SK-N-SH (cell line): ENCODE data around the gene CELSR2. TPM values are rescaled to one million over a fixed set of nuclear protein-coding genes. Genes with fewer than 3 reads are reported as not detected.

Experiments
- CTCF ChIA-PET: fragments of 300-600, 350-600 bp; formaldehyde crosslinking; extraction: SDS; loops from one replicate; lab custom pipeline; 2021; lab: Yijun Ruan, JAX
- POLR2A ChIA-PET: fragments of 350-600 bp; sonication (Branson Sonifier 250); formaldehyde crosslinking; extraction: SDS; loops from one replicate; lab custom pipeline; 2020; ENCODE audit warnings: antibody characterized with exemption, inconsistent platforms; lab: Yijun Ruan, JAX
- DNase-seq: peaks from one replicate; pipeline ENCODE4 v3.0.0; 2012
- H2AFZ ChIP-seq: fragments of 200-600 bp; sonication (generic); 2 replicates; pipeline ENCODE4 v1.8.1; 2016; ENCODE audit warnings: antibody characterized with exemption, mild to moderate bottlenecking, low read depth
- H3F3A ChIP-seq: fragments of 200-600 bp; sonication (generic); replicated peaks from 2 replicates; pipeline ENCODE3; 2016; ENCODE audit warnings: antibody characterized with exemption, mild to moderate bottlenecking; ENCODE audit not compliant: insufficient read depth
- H3K27ac ChIP-seq, 2 experiments: fragments of 200-500 bp in 1 of 2; fragments of 200-600 bp in 1 of 2; sonication (Bioruptor generic) in 1 of 2; sonication (generic), shearing (Covaris generic) in 1 of 2; 2 replicates each; pipeline versions ENCODE4 v1.5.1 to v1.6.1; 2014 to 2016; ENCODE audit warnings: low read depth in 2 of 2, inconsistent platforms in 1 of 2, low read length in 1 of 2, mild to moderate bottlenecking in 1 of 2, mixed read lengths in 1 of 2
- H3K27me3 ChIP-seq: fragments of 200-600 bp; sonication (generic), shearing (Covaris generic); 2 replicates; pipeline ENCODE4 v1.6.1; 2016; ENCODE audit warnings: mixed run types; ENCODE audit not compliant: insufficient read depth
- H3K36me3 ChIP-seq, 2 experiments: fragments of 200-500 bp in 1 of 2; fragments of 200-600 bp in 1 of 2; sonication (Bioruptor generic) in 1 of 2; sonication (generic) in 1 of 2; replicated peaks in 1 of 2; 2 replicates each; pipeline versions ENCODE3 to v1.5.1; 2014 to 2016; ENCODE audit warnings: low read length in 1 of 2, mild to moderate bottlenecking in 1 of 2; ENCODE audit not compliant: insufficient read depth in 2 of 2, control insufficient read depth in 1 of 2
- H3K4me1 ChIP-seq, 2 experiments: fragments of 200-500 bp in 1 of 2; fragments of 200-600 bp in 1 of 2; sonication (Bioruptor generic) in 1 of 2; sonication (generic), shearing (Covaris generic) in 1 of 2; 2 replicates each; pipeline versions ENCODE4 v1.5.1 to v1.6.1; 2014 to 2016; ENCODE audit warnings: low read depth in 1 of 2, low read length in 1 of 2, mixed run types in 1 of 2; ENCODE audit not compliant: insufficient read depth in 2 of 2, control insufficient read depth in 1 of 2
- H3K4me2 ChIP-seq: fragments of 200-600 bp; sonication (generic), shearing (Covaris generic); 2 replicates; pipeline ENCODE4 v1.6.1; 2017; ENCODE audit warnings: mixed run types
- H3K4me3 ChIP-seq, 2 experiments: fragments of 200-500 bp in 1 of 2; fragments of 200-600 bp in 1 of 2; sonication (Bioruptor generic) in 1 of 2; sonication (generic), shearing (Covaris generic) in 1 of 2; 2 replicates each; pipeline versions ENCODE4 v1.5.1 to v1.8.1; 2014 to 2016; ENCODE audit warnings: low read depth in 2 of 2, inconsistent platforms in 1 of 2, low read length in 1 of 2, mild to moderate bottlenecking in 1 of 2, mixed read lengths in 1 of 2, moderate library complexity in 1 of 2
- H3K79me2 ChIP-seq: fragments of 200-600 bp; sonication (generic); 2 replicates; pipeline ENCODE4 v1.8.1; 2017; ENCODE audit warnings: mild to moderate bottlenecking; ENCODE audit not compliant: insufficient read depth
- H3K9ac ChIP-seq: fragments of 200-600 bp; sonication (generic); 2 replicates; pipeline ENCODE4 v1.6.1; 2017; ENCODE audit warnings: mixed run types
- H3K9me2 ChIP-seq: fragments of 200-600 bp; sonication (generic); 2 replicates; pipeline ENCODE4 v1.6.1; 2017; ENCODE audit warnings: mixed run types
- H3K9me3 ChIP-seq: fragments of 200-600 bp; sonication (generic); 2 replicates; pipeline ENCODE4 v1.6.1; 2017; ENCODE audit warnings: mixed run types, mild to moderate bottlenecking, moderate library complexity
- H4K20me1 ChIP-seq: fragments of 200-600 bp; sonication (generic); 2 replicates; pipeline ENCODE4 v1.6.1; 2017; ENCODE audit warnings: mild to moderate bottlenecking, mixed run types; ENCODE audit not compliant: insufficient read depth
- EZH2phosphoT487 ChIP-seq: fragments of 200-600 bp; sonication (generic); IDR thresholded peaks from 2 replicates; pipeline ENCODE4 v1.6.1; 2017; ENCODE audit warnings: low read depth, mixed run types, mild to moderate bottlenecking, antibody characterized with exemption, moderate library complexity, borderline replicate concordance
- MEF2A ChIP-seq: IDR thresholded peaks from 2 replicates; pipeline ENCODE4 v1.4.0; 2012; ENCODE audit warnings: low read depth, borderline replicate concordance
- MXI1 ChIP-seq: IDR thresholded peaks from 2 replicates; pipeline ENCODE4 v1.6.1; 2012; ENCODE audit warnings: mild to moderate bottlenecking, low read depth, low read length, improper control_type of control experiment
- RAD21 ChIP-seq: IDR thresholded peaks from 2 replicates; pipeline ENCODE4 v1.6.1; 2012; ENCODE audit warnings: mild to moderate bottlenecking, low read length
- REST ChIP-seq: IDR thresholded peaks from 2 replicates; pipeline ENCODE4 v1.6.1; 2012; ENCODE audit warnings: mild to moderate bottlenecking, low read depth, low read length, moderate library complexity
- SMC3 ChIP-seq: IDR thresholded peaks from 2 replicates; pipeline ENCODE4 v1.6.1; 2012; ENCODE audit warnings: low read depth, low read length, improper control_type of control experiment
- TAF1 ChIP-seq: IDR thresholded peaks from 2 replicates; pipeline ENCODE4 v1.6.1; 2012; ENCODE audit warnings: low read depth, mild to moderate bottlenecking, low read length, moderate library complexity, borderline replicate concordance
- TCF12 ChIP-seq: IDR thresholded peaks from 2 replicates; pipeline ENCODE4 v1.4.0; 2012
- USF2 ChIP-seq: fragments of 150-350 bp; IDR thresholded peaks from 2 replicates; pipeline ENCODE4 v1.6.1; 2017; ENCODE audit warnings: antibody characterized with exemption, low read length, low read depth, borderline replicate concordance
- ZBTB33 ChIP-seq: IDR thresholded peaks from 2 replicates; pipeline ENCODE4 v1.4.0; 2012; ENCODE audit warnings: low read depth, borderline replicate concordance
- WGBS: methylation state at CpG from one replicate; pipeline ENCODE4 v1.1.6; 2017; ENCODE audit warnings: low lambda C conversion rate; 5-methylcytosine and 5-hydroxymethylcytosine counted together
- polyA plus RNA-seq, 3 experiments: library from polyadenylated mRNA; depleted of rRNA; stranded (reverse); fragments of >200 nt; gene quantifications; 2 replicates each; pipeline ENCODE4 v1.2.3, GENCODE V29; 2012

CELSR2 gene
- polyA plus RNA-seq, 1 of the 3 experiments (the other 2 are of a cell fraction): 3.5 TPM

- no peak for TF ChIP-seq MEF2A
- no peak for TF ChIP-seq EZH2phosphoT487
Observed at GRCh38 chr1:109277434-109278204, 28.3 kb downstream of the CELSR2 start (continued).

- 93% methylated on average over 5 of the region's 5 CpGs for WGBS
- Histone ChIP-seq H2AFZ (no peak overlapping the region), H3K27ac (no peak overlapping the region), H3K27me3 (no peaks in the 10 kb centered on the region), H3K9me2 (no peaks in the 10 kb centered on the region), H3K4me1 (peaks cover 13 to 38% of the 10 kb centered on the region in 2 experiments), H3K9me3 (no peaks in the 10 kb centered on the region), H3K36me3 (no peaks in the 10 kb centered on the region), H3K4me3 (no peak overlapping the region), H3K79me2 (peaks cover 26% of the 10 kb centered on the region; the same call in 1 of the 2 replicates), H3K4me2 (no peak overlapping the region), H4K20me1 (no peaks in the 10 kb centered on the region), H3F3A (peaks cover 19% of the 10 kb centered on the region), H3K9ac (no peak overlapping the region)
- ChIA-PET POLR2A (interaction anchor here (0.8 kb wide), 1 partner anchor 118 kb away, joined by 3 read pairs; the partner anchor contains the start of gene SORT1), CTCF (interaction anchor here (3.8 to 8.7 kb wide), 3 partner anchors 15 to 253 kb away, joined by 33 to 252 read pairs (median 37); partner anchors contain the start of gene SORT1)
- DNase-seq: no peak
- no peak for TF ChIP-seq RAD21
- no peak for TF ChIP-seq TAF1
Observed at GRCh38 chr1:109279615-109280278, 30.4 kb downstream of the CELSR2 start.

- Histone ChIP-seq H2AFZ (no peak overlapping the region), H3K9me2 (no peaks in the 10 kb centered on the region), H3K27ac (no peak overlapping the region), H3K9ac (no peak overlapping the region), H3K27me3 (no peaks in the 10 kb centered on the region), H3K4me1 (peaks cover 2 to 26% of the 10 kb centered on the region in 2 experiments; a peak in 2 of 4 replicates), H3F3A (peaks cover 19% of the 10 kb centered on the region), H3K79me2 (peaks cover 26% of the 10 kb centered on the region; the same call in 1 of the 2 replicates), H3K36me3 (no peaks in the 10 kb centered on the region), H3K4me2 (0 out of 2 replicates have a peak overlapping the region, but pooled peaks have one; percentile 82), H3K9me3 (no peaks in the 10 kb centered on the region), H3K4me3 (no peak overlapping the region), H4K20me1 (no peaks in the 10 kb centered on the region)
- no peak for TF ChIP-seq REST
- no peak for TF ChIP-seq TCF12
- no peak for TF ChIP-seq USF2
- TF ChIP-seq SMC3: no peak
- no peak for TF ChIP-seq ZBTB33
- TF ChIP-seq TAF1: no peak
- no peak for TF ChIP-seq MXI1
- CTCF ChIA-PET: interaction anchor here (1.2 to 8.7 kb wide), 3 partner anchors 121 to 359 kb away, joined by 3 to 252 read pairs (median 4); partner anchors contain the start of gene SORT1
- DNase-seq: no peak
- WGBS: 99% methylated on average over 12 of the region's 12 CpGs
- POLR2A ChIA-PET: no interaction called here
Observed at GRCh38 chr1:109280862-109281261, 31.5 kb downstream of the CELSR2 start.
